LHCN-M2 (cell line): Measurements from ENCODE around the gene CDH26. TPM values are rescaled to one million over a fixed set of nuclear protein-coding genes. Genes with fewer than 3 reads are reported as not detected.

Experiments used
- DNase-seq: peaks from one replicate; pipeline ENCODE4 v3.0.0-alpha.2; 2012; ENCODE audit warnings: low read depth
- total RNA-seq: library from RNA; depleted of rRNA; stranded (reverse); fragments of >200 nt; gene quantifications from 2 replicates; pipeline ENCODE4 v1.2.3, GENCODE V29; 2014

CDH26 gene
- total RNA-seq, 1 experiment from 2014 or later: 0.06 TPM

GRCh38 chr20:60043435-60043834, 85.2 kb downstream of the CDH26 start:
- DNase-seq: no peak

DNA sequence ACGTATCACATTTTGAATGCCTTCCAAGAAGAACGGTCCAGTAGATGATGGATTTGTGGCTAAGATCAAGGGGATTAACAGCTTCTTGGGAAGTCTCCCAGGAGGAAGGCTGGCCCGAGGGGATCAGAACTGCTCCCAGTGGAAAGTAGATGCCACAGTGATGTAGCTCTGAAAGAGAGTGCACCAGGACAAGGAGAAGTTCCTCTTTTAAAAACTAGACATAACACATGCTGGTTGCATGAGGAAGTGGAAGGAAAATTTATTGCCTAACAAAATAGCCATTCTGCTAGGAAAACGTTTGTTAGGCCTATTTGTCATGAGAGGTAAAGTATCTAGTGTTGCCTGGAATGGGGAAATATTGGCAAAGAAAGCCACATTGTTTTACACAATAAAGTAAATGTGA, 87.8 kb downstream of the CDH26 start:
- peak; percentile 46 for DNase-seq

- no peak for DNase-seq
Observed at GRCh38 chr20:60046436-60046835, 88.2 kb downstream of the CDH26 start.

DNA sequence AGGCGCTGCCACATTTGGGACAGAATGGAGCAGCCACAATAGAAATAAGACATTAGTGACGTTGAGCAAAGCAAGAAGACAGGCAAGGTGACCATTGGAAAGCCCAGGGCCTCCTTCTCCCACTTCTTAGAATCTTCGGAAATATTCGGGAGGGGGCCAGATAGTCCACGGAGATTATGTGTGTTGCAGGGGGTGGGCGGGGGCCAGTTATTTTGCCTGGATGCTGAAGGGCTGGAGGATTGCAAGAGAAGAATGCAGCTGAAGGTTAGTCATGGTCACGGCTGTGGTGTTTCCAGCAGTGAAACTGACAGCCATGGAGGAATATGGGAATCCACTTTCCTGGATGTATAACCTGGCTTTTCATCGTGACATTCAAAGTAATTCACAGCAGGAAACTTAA, 88.6 kb downstream of the CDH26 start:
- DNase-seq: no peak

- peak; percentile 20 for DNase-seq
Observed at GRCh38 chr20:60048634-60049521, 90.7 kb downstream of the CDH26 start.

DNA sequence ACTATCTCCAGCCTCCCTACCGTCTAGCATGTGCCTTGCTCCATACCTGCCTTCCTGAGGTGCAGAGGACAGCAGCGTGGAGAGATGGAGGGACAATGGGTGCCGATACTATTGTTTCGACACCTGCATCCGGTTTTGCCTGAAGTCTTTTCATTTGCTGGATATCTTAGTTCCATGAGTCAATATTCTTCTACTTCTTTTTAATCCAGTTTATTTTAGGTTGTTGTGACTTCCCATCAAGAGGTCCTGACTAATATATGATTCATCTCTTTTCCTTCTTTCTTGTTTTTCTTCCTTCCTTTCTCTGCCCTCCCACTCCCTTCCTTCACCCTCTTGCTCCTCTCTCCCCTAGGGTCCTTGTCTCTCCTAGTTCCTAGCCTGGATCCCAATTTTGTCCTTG, 91.4 kb downstream of the CDH26 start:
- peak; percentile 49 for DNase-seq

- DNase-seq: no peak
Observed at GRCh38 chr20:60050193-60050947, 92.1 kb downstream of the CDH26 start.

- no peak for DNase-seq
Observed at GRCh38 chr20:60051911-60052310, 93.7 kb downstream of the CDH26 start.

- no peak for DNase-seq
Observed at GRCh38 chr20:60052322-60052721, 94.1 kb downstream of the CDH26 start.

DNA sequence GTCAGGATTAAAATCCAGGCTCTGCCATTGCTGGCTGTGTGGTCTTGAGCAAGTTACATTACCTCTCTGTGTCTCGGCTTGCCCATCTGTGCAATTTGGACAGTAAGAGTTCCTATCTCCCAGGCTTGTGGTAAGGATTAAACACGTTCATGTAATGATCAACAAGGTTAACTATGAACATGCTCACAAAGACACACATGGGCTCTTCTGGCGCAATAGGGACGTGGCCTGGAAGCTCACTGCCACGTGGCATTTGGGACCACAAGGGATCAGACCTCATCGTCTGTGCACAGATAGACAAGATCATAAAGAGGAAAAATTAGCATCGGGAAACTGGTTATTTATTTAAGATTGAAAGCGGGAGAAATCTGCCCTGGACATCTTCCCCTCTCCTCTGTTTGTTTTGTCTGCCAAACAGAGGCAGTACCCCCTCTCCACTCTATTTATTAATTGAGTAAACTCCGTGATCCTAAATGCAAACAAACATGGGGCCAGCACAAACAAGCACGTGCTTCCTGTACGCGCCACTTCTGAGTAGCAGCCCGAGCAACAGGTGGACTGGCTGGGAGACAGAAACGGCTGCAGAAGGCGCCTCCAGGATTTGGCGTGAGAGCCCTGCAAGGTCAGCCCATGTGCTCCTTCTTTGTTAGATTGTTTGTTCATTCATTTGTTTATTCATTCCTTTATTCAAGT, 95.0 kb downstream of the CDH26 start:
- no peak for DNase-seq

DNA sequence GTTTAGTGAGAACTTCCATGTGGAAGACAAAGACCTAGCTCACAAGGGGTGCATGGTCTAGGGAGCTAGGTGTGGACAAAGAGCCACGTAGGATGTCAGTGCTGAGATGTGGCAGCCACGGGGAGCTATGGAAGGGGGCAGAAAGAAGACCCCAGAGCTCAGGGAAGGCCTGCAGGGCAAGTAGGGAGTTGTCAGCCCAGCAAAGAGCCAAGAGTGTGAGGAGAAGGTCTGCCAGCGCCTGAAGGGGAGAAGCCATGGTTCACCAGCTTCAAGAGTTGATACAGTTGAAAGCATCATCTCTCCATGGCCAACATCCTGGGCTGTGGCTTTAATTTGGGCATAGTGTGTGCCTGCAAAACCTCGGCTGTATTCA, 95.6 kb downstream of the CDH26 start:
- DNase-seq: no peak

GRCh38 chr20:60054716-60055634, 96.8 kb downstream of the CDH26 start:
- DNase-seq: no peak

- no peak for DNase-seq
Observed at GRCh38 chr20:60055740-60056139, 97.5 kb downstream of the CDH26 start.

DNA sequence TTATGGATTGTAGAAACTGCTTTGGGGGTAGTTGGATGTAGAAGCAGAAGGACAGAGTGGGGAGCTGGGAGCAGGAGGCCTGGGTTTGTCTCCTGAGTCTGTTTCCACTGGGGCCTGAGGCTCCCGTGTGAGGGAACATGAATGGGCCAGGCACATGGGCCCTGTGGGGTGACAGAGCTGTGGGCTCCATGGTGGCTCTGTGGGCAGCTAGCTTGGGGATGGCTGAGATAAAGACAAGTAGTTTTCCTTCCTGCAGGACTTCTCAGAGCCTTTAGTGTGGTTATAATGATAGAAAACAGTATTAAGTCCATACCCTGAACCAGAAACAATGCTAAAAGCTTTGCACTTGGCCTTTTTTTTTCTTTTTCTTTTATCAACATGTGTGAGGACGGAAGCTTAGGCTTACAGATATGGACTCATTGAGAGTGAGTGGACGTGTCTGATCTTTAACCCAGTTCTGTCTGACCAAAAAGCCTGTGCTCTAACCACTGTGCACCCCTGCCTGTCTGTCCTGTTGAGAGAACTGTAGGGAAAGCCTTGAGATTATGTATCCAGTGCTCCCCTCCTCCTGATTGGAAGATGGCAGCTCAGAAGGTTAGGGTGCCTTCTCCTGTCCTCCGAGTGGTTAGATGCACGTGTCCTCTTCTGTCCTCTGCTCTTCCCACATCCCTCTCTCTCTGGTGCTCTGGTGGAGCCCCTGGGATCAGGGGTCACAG, 98.3 kb downstream of the CDH26 start:
- no peak for DNase-seq

- DNase-seq: peak; percentile 54
Observed at GRCh38 chr20:60057123-60057865, 99.1 kb downstream of the CDH26 start.

GRCh38 chr20:60057866-60058807, 99.9 kb downstream of the CDH26 start:
- peak; percentile 69 for DNase-seq

DNA sequence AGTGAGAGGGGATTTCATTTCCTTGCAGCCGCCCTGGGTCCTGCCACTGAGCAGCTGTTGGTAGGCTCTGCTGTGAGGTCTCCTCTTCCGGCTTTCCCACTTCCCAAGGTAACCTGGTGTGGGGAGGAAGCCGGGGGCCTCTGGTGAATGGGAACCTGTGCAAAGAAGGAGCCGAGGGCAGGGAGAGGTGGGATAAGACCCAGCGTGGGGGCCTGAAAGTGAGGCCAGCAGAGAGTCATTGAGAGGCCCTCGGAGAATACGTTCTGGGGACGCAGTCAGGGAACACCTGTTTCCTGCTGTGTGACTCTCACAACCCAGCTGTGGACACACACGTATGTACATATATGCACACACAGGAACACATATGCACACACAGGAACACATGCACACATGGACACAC, 100.7 kb downstream of the CDH26 start:
- DNase-seq: no peak

DNA sequence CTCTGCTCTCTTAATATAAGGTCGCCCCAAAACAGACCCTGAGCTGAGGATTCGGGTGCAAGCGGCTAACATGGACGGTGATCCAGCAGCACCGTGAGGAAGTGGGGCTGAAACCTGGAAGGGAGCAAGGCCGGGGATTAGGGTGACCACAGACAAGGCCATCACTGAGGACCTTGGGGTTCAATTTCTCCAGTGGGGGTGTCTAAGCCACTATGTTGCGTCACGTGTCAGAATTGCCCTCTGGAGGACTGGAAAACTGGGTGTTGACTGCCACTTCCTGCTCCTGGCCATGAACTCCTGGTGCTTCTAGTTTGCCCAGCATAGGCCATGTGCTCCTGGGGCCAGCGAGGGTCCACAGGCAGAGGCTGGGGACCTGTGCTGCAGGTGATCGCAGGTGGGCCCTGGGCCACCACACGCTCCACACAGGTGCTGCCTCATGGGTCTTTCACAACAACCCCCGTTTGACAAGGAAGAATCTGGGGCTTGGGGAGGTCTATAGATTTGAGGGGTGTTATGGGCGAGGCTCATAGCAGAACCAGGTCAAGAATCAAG, 101.9 kb downstream of the CDH26 start:
- DNase-seq: no peak
